HG03175 (cell line): ENCODE results near the gene SPATA31D1.

ENCODE experiments used
- ATAC-seq: cut with Tn5 transposase; IDR thresholded peaks from one replicate; pipeline ENCODE4 v1.9.1; 2021; ENCODE audit warnings: mild to moderate bottlenecking, moderate library complexity; ENCODE audit not compliant: unreplicated experiment

SPATA31D1 gene

DNA sequence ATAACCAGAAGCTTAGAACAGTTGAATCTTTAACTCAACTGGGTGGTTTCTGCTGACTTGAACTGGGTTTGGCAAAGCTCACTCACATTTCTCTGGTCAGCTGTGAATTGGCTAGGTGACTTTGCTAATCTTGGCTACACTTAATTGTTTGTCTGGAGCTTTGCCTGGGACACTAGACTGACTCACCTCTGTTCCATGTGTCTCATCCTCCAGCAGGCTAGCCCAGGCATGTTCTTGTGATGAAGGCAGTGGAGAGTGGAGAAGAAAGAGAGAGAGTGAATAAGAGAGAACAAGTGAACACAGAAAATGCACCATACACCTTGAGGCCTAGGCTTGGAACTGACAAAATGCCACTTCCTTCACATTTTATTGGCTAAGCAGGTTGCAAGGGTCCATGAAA, 32.6 kb downstream of the SPATA31D1 start:
- ATAC-seq, result no peak

GRCh38 chr9:82022121-82022520, 33.5 kb downstream of the SPATA31D1 start:
- ATAC-seq, result no peak

DNA sequence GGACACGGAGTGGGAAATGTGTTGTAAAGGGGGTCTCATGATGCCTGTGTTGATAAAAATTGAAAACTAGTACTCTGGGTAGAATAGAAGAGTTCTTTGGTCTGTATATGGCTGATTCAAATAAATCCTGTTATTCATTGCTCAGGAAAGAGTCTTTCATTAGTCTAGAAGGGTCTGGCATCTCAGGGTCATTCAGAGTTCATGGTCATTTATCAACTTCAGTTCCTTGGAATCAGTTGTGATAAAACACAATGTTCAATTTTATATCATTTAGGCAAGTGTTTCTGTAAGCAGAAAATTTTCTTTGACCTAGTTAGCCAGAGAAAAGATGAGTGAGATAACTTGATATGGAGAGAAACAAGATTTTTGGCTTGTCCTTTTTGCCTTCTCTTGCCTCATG, 36.3 kb downstream of the SPATA31D1 start:
- no peak for ATAC-seq

DNA sequence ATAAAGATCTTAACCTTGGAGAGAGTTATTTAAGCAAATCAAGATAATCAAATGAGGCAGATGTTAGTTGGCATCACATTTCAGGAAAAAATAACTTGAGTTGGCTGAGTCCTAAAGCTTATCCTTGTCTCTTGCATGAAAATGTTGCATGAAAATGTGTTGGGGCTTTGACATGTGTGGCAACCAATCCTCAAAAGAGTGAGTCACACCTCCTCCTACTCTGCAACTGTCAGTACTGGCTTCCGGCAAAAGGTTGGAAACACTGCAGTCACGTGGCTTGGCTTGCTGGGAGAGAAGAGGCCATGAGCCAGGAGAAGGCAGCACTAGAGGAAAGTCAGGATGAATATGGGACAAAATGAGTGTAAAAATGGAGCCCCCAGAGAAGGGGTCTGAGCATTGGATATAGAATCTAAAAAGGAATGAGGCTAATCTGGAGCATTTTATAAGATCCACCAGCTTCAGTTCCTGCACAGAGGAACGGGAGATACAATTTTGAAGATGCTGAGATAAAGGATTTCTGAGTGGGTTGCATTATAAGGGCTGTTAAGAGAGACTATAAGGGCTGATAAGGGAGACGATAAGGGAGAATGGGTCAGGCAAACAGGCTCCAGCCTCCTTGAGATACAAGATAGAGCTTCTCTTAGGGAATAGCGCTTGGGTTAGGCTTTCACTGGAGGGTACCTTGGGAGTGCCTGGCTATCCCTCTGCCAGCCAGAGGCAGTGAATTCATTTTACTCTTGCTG, 43.1 kb downstream of the SPATA31D1 start:
- ATAC-seq, result no peak

GRCh38 chr9:82034956-82035731, 46.6 kb downstream of the SPATA31D1 start:
- ATAC-seq, result no peak

DNA sequence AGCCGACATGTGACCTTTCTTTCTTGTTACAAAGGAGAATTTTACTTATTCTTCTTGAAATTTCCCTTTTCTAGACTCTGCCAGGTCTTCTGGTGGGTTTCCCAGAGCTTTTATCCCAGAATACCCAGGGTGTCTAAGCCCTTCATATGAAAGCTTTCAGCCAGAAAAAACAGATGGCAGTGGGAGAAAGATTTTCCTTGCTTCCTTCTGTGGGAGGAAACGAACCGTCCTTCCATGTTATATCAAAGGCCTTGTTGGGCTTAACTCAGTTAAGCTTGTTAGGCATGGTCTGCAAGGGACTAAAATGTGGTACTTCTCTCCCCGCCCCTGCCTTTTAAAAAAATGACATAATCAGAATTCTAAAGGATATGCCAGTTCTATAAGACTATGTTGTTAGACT, 47.5 kb downstream of the SPATA31D1 start:
- ATAC-seq, result no peak

- ATAC-seq, result no peak
Observed at GRCh38 chr9:82037126-82037525, 48.6 kb downstream of the SPATA31D1 start.

- ATAC-seq, result no peak
Observed at GRCh38 chr9:82038897-82039296, 50.3 kb downstream of the SPATA31D1 start.
